GM21717 (cell line): ENCODE measurements around the gene C16orf90.

Experiments
- ATAC-seq: cut with Tn5 transposase; IDR thresholded peaks from one replicate; pipeline ENCODE4 v1.9.1; 2021; ENCODE audit warnings: mild to moderate bottlenecking, moderate library complexity; ENCODE audit not compliant: unreplicated experiment

C16orf90 gene

GRCh38 chr16:3467921-3468320 lies 27.4 kb downstream of the C16orf90 start:
- no peak for ATAC-seq

- ATAC-seq: no peak
These were observed 28.1 kb downstream of the C16orf90 start for GRCh38 chr16:3467182-3467581.

DNA sequence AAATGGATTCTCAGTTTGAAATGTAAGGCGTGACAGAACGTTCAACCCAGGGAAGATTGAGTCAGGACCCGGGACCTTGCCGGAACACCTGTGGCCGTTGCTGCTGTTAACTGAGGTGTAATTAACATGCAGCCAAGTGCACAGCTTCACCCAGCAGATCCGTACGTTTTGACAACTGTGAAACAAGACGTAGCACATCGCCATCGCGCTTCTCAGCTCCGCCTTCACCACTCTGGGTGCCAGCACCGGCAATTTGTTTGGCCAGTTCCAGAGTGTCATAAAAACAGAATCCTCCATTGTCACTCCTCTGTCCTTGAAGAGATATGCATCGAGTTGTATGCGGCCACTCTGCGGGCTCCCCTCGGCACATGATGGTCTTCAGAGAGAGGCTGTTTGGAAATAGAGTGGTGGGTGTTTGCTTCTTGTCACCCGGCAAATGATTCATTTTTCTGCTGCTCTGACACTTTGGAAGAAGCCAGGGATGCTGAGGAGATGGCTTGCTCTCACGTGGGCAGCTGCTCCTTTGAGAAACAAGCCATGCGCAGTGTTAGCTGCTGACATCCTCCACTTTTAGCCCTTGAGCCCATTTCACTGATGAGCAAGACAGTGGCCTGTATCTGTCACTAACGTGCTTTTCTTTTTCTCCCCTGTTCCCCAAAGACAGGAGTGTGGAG lies 29.2 kb downstream of the C16orf90 start:
- no peak for ATAC-seq

DNA sequence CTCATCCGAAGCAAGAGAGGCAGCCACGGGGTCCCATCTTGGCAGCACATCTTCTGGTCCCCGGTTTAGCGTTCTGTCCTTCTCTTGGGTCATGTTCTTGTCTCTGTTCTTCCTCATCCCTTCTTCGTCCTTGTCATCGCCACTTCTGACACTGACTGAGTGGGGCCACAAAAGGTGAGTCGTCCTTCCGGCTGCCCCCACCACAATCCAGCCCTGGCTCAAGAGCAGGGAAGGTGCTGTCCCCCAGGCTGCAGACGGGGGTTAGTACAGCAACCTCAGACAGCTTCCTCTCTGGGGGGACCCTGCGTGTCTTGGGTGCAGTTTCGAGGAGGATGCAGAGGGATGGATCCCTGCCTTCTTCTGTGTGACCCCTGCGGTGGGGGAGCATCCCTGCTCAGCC lies 30.0 kb downstream of the C16orf90 start:
- no peak for ATAC-seq

GRCh38 chr16:3461151-3461550 lies 34.1 kb downstream of the C16orf90 start:
- no peak for ATAC-seq

DNA sequence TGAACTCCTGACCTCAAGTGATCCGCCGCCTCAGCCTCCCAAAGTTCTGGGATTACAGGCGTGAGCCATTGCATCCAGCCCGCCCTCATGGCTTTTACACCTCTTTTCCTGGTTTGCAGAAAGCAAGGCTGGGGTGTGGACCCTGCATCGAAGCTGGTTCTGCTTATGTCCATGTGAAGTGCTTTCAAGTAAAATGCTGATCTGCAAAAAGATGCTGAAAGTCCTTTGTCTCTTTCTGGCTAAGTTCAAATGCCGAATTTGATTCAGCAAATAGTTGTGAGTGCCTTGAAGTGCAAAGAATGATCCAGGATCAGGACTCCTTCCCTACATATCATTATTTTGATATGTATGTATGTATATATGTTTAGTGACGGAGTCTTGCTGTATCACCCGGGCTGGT lies 34.7 kb downstream of the C16orf90 start:
- no peak for ATAC-seq

GRCh38 chr16:3460121-3460520 lies 35.2 kb downstream of the C16orf90 start:
- no peak for ATAC-seq

DNA sequence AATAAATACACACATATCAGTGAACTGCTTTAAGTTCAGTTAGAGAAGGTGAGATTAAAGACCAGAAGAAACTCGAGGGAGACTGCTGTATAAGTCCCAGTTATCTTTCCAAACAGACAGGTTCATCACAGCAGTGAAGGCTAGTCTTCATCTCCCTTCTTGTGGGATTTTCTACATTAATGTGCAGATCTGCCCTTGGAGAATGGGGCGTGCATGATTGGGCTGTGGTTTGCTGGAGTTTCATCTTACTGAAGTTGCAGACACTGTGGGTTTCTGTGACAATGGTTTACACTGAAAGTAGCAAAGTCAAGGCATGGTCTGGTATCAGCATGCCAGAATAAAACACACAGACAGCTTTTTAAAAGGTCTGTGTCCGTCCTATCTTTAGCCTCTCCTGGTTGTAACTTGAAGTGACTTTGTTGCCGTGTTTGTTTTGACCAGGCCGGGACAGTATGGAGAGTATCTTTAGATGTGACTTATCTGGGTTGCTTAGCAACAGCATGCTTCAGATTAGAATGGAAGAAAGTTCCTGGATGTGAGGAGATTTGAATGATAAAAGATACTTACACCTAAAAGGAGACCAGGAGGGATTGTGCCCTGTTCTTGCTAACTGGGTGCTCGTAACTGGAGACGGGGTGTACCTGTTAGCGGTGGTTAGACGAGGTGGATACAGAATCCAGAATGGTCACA lies 35.7 kb downstream of the C16orf90 start:
- ATAC-seq: no peak

- ATAC-seq: no peak
These were observed 36.4 kb downstream of the C16orf90 start for GRCh38 chr16:3458852-3459361.

- peak; percentile 10 for ATAC-seq
These were observed 36.9 kb downstream of the C16orf90 start for GRCh38 chr16:3458278-3458851.

- ATAC-seq: peak; percentile 70
These were observed 37.6 kb downstream of the C16orf90 start for GRCh38 chr16:3457434-3458252.

GRCh38 chr16:3454631-3455147 lies 40.6 kb downstream of the C16orf90 start:
- ATAC-seq: no peak

- ATAC-seq: no peak
These were observed 41.2 kb downstream of the C16orf90 start for GRCh38 chr16:3454093-3454492.

GRCh38 chr16:3444032-3444388 lies 51.3 kb downstream of the C16orf90 start:
- peak; percentile 26 for ATAC-seq
